Neural crest cell (in vitro differentiated cells): ENCODE data around the gene KREMEN1. TPM values are rescaled to one million over a fixed set of nuclear protein-coding genes. Genes with fewer than 3 reads are reported as not detected.

Experiments used
- DNase-seq: peaks from one replicate; pipeline ENCODE4 v3.0.0; 2021; ENCODE audit warnings: low read depth, mixed read lengths, low spot score
- H3K27ac Mint-ChIP-seq: one replicate; pipeline ENCODE4 v1.8.0; 2021; ENCODE audit warnings: mild to moderate bottlenecking, mixed read lengths; ENCODE audit not compliant: unreplicated experiment
- H3K27me3 Mint-ChIP-seq: 2 replicates; pipeline ENCODE4 v1.8.0; 2021; ENCODE audit warnings: low read depth, mild to moderate bottlenecking, mixed read lengths
- H3K36me3 Mint-ChIP-seq: 2 replicates; pipeline ENCODE4 v1.8.0; 2021; ENCODE audit warnings: low read depth, mild to moderate bottlenecking, mixed read lengths
- H3K4me1 Mint-ChIP-seq: 2 replicates; pipeline ENCODE4 v1.8.0; 2021; ENCODE audit warnings: mixed read lengths
- H3K4me3 Mint-ChIP-seq: one replicate; pipeline ENCODE4 v1.8.0; 2021; ENCODE audit warnings: mild to moderate bottlenecking, mixed read lengths
- H3K9me3 Mint-ChIP-seq: 2 replicates; pipeline ENCODE4 v1.8.0; 2021; ENCODE audit warnings: mixed read lengths
- CTCF ChIP-seq: fragments of 200-600 bp; sonication (generic); conservative IDR thresholded peaks from 2 replicates; pipeline ENCODE4 v1.5.0; 2021; ENCODE audit warnings: antibody characterized with exemption, mild to moderate bottlenecking
- total RNA-seq: library from RNA; stranded (reverse); gene quantifications from 2 replicates; pipeline ENCODE4 v1.2.1, GENCODE V29; 2021

The KREMEN1 gene
- total RNA-seq, 1 donor from 2014 or later, result 3.9 TPM

GRCh38 chr22:29213493-29213892 is 140.7 kb downstream of the KREMEN1 start:
- Mint-ChIP-seq H3K36me3 (no peaks in the 10 kb centered on the region), H3K4me3 (no peak overlapping the region), H3K4me1 (peaks cover 16% of the 10 kb centered on the region), H3K9me3 (no peaks in the 10 kb centered on the region), H3K27me3 (no peaks in the 10 kb centered on the region), H3K27ac (no peak overlapping the region)
- DNase-seq, result no peak
- no peak for TF ChIP-seq CTCF

- Mint-ChIP-seq H3K9me3 (no peaks in the 10 kb centered on the region), H3K36me3 (no peaks in the 10 kb centered on the region), H3K27ac (peak overlapping the region; percentile 43), H3K4me1 (peaks cover 15% of the 10 kb centered on the region), H3K27me3 (no peaks in the 10 kb centered on the region), H3K4me3 (no peak overlapping the region)
- TF ChIP-seq CTCF, result no peak
- no peak for DNase-seq
Measured at GRCh38 chr22:29214232-29214631, 141.4 kb downstream of the KREMEN1 start.

DNA sequence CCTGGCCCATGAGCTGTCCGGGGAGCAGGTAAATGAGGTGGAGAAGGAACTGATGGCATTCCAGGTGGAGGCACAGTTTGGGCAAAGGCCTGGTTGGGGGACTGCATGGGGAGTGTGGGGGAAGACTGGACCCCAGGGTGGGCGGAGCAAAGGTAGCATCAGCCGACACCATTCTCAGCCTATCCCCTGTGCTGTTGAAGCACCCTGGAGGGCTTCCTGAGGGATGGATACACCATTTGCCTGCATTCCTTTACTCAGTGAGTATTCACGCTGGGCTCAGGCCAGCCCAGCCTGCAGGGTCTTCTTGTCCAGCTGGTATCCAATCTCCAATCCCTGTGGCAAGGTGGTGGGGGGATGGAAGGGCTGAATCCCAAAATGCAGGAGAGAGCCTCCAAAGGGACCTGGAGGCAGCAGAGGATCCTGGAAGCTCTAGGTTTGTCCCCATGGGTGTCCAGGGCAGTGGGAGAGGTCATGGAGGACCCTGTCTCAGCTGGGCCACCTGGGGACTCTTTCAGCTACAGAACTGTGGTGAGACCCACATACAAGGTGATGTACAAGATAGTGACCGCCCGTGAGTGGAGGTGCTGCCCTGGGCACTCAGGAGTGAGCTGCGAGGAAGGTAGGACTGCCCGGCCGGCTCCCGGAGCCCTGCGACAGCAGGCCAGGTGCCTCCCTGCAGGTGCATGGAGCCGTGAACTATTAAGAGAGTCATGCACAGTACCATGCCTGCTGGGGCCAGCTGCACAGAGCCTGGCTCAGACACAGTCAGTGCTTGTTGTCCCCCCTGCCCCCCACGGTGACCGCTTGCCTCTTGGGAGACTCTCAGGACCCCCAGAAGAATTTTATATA is 142.4 kb downstream of the KREMEN1 start:
- Mint-ChIP-seq H3K4me3 (no peak overlapping the region), H3K27ac (no peak overlapping the region), H3K9me3 (no peaks in the 10 kb centered on the region), H3K4me1 (peaks cover 10% of the 10 kb centered on the region), H3K36me3 (no peaks in the 10 kb centered on the region), H3K27me3 (no peaks in the 10 kb centered on the region)
- TF ChIP-seq CTCF, result no peak
- no peak for DNase-seq

GRCh38 chr22:29216011-29216872 is 143.4 kb downstream of the KREMEN1 start:
- no peak for DNase-seq
- no peak overlapping the region for H3K27ac Mint-ChIP-seq

More at GRCh38 chr22:29216011-29216872, 143.4 kb downstream of the KREMEN1 start:
- Mint-ChIP-seq H3K27me3 (no peaks in the 10 kb centered on the region), H3K9me3 (no peaks in the 10 kb centered on the region), H3K4me1 (peaks cover 4% of the 10 kb centered on the region), H3K4me3 (no peak overlapping the region), H3K36me3 (no peaks in the 10 kb centered on the region)
- no peak for TF ChIP-seq CTCF
